Measurements from ENCODE around the gene COL8A2.

Gene COL8A2

DNA sequence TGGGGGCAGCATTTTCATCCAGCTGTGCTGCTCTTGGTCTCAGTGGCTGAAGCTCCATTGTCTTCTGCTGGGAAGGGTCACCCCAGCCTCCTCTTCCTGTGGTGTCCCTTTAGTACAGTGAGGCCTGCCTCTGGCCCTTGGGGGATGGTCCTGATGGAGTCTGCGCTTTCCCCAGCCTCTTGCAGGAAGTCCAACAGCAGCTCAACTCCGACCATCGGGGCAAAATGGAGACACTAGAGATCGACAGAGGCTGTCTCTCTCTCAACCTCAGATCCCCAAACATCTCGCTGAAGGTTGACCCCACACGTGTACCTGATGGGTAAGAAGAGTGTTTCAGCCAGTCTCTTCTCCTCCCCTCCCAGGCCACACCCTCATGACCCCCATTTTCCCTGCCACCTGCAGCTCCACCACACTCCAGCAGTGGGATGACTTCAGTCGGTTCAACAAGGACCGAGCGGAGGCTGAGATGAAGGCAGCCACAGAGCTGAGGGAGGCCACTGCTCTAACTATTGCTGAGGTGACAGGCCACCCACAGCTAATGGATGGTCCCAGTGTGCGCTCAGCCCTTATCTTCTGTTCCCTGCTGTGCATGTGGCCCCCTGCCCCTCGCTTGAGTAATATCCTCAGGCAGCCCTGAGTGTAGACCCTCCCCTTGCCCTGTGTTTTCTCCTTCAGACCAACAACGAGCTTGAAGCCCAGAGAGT, 38.3 kb downstream of the COL8A2 start:
- no peak for TF ChIP-seq CTCF (IDR thresholded peaks at IDR 0.05; ENCODE audit: low read depth, low read length)
- no peak for DNase-seq
- H3K36me3 ChIP-seq, result peaks cover 15% of the 10 kb centered on the region
- H3K9me3 ChIP-seq (ENCODE audit: severe bottlenecking), result no peaks in the 10 kb centered on the region
- no peak overlapping the region for H3K27ac ChIP-seq
- no peak overlapping the region for H3K4me3 ChIP-seq (ENCODE audit: low read depth, low read length)
- H3K27me3 ChIP-seq (ENCODE audit: insufficient read depth, low read depth, severe bottlenecking), result no peaks in the 10 kb centered on the region

DNA sequence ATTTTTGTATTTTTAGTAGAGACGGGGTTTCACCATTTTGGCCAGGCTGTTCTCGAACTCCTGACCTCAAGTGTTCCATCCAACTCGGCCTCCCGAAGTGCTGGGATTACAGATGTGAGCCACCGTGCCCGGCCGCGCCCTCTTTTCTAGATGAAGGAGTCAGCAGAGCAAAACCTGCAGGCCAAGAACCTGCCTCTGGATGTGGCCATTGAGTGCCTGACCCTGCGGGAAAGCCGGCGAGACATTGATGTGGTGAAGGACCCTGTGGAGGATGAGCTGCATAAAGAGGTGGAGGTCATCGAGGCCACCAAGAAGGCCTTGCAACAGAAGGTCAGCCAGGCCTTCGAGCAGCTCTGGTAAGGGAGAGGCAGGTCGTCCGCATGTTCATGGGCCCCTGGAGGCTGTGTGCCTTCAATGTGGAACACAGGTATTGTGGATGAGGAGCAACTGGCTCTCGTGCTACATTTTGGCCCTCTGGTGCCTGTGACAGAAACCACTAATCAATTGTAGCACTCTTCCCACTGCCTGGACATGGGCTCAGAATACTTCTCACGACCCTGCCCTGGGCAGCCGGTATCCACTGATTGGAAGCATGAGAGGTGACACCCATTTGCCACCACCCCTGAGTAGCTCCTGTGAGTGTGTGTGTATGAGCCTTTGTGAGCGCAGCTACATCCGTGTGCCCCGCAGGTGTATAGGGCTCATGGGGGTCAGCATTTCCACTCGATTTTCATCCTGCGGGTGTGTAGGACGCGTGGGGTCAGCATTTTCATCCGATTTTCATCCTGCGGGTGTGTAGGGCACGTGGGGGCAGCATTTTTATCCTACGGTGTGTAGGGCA, 39.1 kb downstream of the COL8A2 start:
- no peak for TF ChIP-seq CTCF (IDR thresholded peaks at IDR 0.05; ENCODE audit: low read depth, low read length)
- no peak overlapping the region for H3K27ac ChIP-seq
- DNase-seq, result no peak

DNA sequence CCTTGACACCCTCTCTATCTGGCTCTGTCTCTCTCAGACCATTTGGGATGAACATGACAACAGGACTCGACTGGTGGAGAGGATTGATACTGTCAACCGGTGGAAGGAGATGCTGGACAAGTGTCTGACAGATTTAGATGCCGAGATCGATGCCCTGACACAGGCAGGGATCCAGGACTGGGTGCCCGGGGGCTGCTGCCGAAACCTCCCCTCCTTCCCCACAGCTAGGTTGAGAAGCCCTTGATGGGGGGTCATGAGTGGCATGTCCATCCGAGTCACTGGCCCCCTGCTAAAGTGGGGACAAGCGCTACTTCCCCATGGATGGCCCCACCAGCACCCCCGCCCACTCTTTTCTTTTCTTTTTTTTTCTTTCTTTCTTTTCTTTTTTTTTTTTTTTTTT, 39.9 kb downstream of the COL8A2 start:
- TF ChIP-seq CTCF (IDR thresholded peaks at IDR 0.05; ENCODE audit: low read depth, low read length), result no peak
- H3K9me3 ChIP-seq (ENCODE audit: severe bottlenecking), result no peaks in the 10 kb centered on the region
- H3K27me3 ChIP-seq (ENCODE audit: insufficient read depth, low read depth, severe bottlenecking), result no peaks in the 10 kb centered on the region
- no peak overlapping the region for H3K27ac ChIP-seq
- no peak overlapping the region for H3K4me3 ChIP-seq (ENCODE audit: low read depth, low read length)
- H3K36me3 ChIP-seq, result peaks cover 2% of the 10 kb centered on the region; the same call in 1 of the 2 replicates
- no peak for DNase-seq

More for the DNA sequence above, 39.1 kb downstream of the COL8A2 start:
- Histone ChIP-seq H3K27me3 (ENCODE audit: insufficient read depth, low read depth, severe bottlenecking) (no peaks in the 10 kb centered on the region), H3K9me3 (ENCODE audit: severe bottlenecking) (no peaks in the 10 kb centered on the region), H3K36me3 (peaks cover 7% of the 10 kb centered on the region), H3K4me3 (ENCODE audit: low read depth, low read length) (no peak overlapping the region)

DNA sequence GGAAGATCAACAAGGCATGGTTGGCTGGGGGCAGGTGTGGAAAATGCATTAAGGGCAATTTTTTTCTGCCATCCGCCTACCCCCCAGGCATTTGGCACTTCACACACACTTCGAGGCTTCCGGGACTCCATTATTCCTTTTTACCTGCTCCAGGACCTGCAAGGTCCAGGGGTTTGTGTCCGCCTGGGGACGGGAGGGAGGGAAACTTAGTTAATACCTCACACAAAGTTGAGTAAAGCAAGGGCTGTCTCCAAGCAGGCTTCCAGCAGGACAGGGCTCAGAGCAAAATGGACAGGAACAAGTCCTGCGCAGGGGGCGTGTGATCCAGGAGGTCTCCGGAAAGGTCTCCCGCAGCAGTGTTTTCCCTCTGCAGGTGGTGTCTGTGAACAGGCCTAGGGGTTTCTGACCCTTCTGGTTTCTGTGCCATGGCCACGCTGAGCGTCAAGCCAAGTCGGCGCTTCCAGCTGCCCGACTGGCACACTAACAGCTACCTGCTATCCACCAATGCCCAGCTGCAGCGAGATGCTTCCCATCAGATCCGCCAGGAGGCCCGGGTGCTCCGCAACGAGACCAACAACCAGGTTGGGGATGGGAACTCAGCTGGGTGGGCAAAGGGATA, 40.4 kb downstream of the COL8A2 start:
- H3K27me3 ChIP-seq (ENCODE audit: insufficient read depth, low read depth, severe bottlenecking), result no peaks in the 10 kb centered on the region

More for the DNA sequence above, 40.4 kb downstream of the COL8A2 start:
- no peak for TF ChIP-seq CTCF (IDR thresholded peaks at IDR 0.05; ENCODE audit: low read depth, low read length)
- no peak overlapping the region for H3K27ac ChIP-seq
- peak overlapping the region; percentile 70 for H3K4me3 ChIP-seq (ENCODE audit: low read depth, low read length)
- no peaks in the 10 kb centered on the region for H3K36me3 ChIP-seq
- H3K9me3 ChIP-seq (ENCODE audit: severe bottlenecking), result no peaks in the 10 kb centered on the region
- no peak for DNase-seq

Measured in WERI-Rb-1 (cell line).